Measurements from ENCODE around the gene PRDM11. TPM values are rescaled to one million over a fixed set of nuclear protein-coding genes. Genes with fewer than 3 reads are reported as not detected.

Gene PRDM11
- total RNA-seq = 1 to 10 TPM; 4.5 to 4.8 TPM

GRCh38 chr11:45146072-45147016 is at the start of gene PRDM11:
PRDM11 (plus strand) TSS chr11:45146639; CDS start chr11:45181767, 35,128 bp downstream.
- CTCF ChIA-PET = interaction anchor here (0.9 kb wide), 1 partner anchor 38 kb away, joined by 3 read pairs; no protein-coding TSS in a partner anchor
- POLR2A ChIA-PET = no interaction called here

- POLR2A ChIA-PET = no interaction called here
- CTCF ChIA-PET = interaction anchor here (1.9 to 15.3 kb wide), 2 partner anchors 7 to 161 kb away, joined by 5 to 585 read pairs; no protein-coding TSS in a partner anchor
Measured at GRCh38 chr11:45097721-45098493, 48.5 kb upstream of the PRDM11 start.

DNA sequence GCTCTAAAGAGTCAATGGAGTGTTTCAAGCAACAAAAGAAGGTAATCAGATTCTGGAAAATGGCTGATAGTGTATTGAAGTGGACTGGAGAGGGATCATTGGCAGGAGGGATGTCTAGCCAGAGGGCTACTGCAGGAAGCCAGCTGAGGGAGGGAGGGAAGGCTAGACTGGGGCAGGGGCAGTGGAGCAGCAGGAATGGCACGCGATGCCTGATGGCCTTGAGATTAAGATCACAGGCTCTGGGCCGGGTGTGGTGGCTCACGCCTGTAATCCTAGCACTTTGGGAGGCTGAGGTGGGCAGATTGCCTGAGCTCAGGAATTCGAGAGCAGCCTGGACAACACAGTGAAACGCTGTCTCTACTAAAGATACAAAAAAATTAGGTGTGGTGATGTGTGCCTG is 47.5 kb upstream of the PRDM11 start:
- CTCF ChIA-PET = interaction anchor here (15.3 kb wide), 1 partner anchor 162 kb away, joined by 585 read pairs; no protein-coding TSS in a partner anchor
- POLR2A ChIA-PET = no interaction called here

DNA sequence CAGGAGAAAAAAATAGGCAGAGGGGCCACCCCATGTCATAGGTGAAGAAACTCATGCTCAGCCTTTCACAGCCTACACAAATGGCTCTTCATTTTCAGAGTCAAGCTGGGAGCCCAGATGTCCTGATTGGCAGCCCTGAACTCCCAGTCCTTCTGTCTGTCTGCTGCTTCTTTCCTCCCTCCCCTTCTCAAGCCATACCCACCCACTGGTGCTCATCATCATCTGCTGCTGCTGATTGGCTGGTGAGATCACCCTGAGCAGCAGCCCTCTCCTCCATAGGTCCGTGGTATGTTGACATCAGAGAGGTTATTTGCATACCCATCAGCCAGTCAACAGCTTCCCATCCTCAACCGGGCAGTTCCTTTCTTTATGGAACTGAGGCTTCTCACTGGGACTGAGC is 46.1 kb upstream of the PRDM11 start:
- POLR2A ChIA-PET = no interaction called here
- CTCF ChIA-PET = interaction anchor here (15.3 kb wide), 1 partner anchor 163 kb away, joined by 585 read pairs; no protein-coding TSS in a partner anchor

- CTCF ChIA-PET = interaction anchor here (0.9 to 15.3 kb wide), 10 partner anchors 9 to 180 kb away, joined by 3 to 585 read pairs (median 4); no protein-coding TSS in a partner anchor
- POLR2A ChIA-PET = interaction anchor here (1.6 kb wide), 1 partner anchor 166 kb away, joined by 6 read pairs; no protein-coding TSS in a partner anchor
Measured at GRCh38 chr11:45102361-45102809, 44.1 kb upstream of the PRDM11 start.

GRCh38 chr11:45102810-45103621 is 43.4 kb upstream of the PRDM11 start:
- POLR2A ChIA-PET = interaction anchor here (0.6 to 1.6 kb wide), 2 partner anchors 23 to 167 kb away, joined by 3 to 6 read pairs; no protein-coding TSS in a partner anchor

GRCh38 chr11:45104006-45104789 is 42.2 kb upstream of the PRDM11 start:
- ChIA-PET CTCF (interaction anchor here (0.6 to 15.3 kb wide), 22 partner anchors 7 to 229 kb away, joined by 3 to 585 read pairs (median 4); no protein-coding TSS in a partner anchor), POLR2A (no interaction called here)

More at GRCh38 chr11:45102810-45103621, 43.4 kb upstream of the PRDM11 start:
- CTCF ChIA-PET = interaction anchor here (0.5 to 15.3 kb wide), 15 partner anchors 10 to 745 kb away, joined by 3 to 585 read pairs (median 3); no protein-coding TSS in a partner anchor

DNA sequence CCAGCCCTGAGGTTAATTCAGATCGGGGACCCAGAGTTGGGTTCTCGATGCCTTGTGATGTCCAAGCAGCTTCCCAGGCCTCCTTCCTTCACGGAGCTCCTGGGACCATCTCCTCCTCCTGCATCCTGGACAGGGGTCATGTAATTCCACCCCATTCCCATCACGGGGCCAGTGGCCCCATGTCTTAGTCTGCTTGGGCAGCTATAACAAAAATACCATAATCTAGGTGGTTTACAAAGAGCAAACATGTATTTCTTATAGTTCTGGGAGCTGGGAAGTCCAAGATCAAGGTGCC is 41.7 kb upstream of the PRDM11 start:
- ChIA-PET CTCF (interaction anchor here (0.6 to 15.3 kb wide), 19 partner anchors 8 to 229 kb away, joined by 3 to 585 read pairs (median 3); no protein-coding TSS in a partner anchor), POLR2A (no interaction called here)

- ChIA-PET POLR2A (no interaction called here), CTCF (interaction anchor here (0.7 to 15.3 kb wide), 16 partner anchors 9 to 228 kb away, joined by 3 to 585 read pairs (median 4); no protein-coding TSS in a partner anchor)
Measured at GRCh38 chr11:45105233-45105983, 41.0 kb upstream of the PRDM11 start.

DNA sequence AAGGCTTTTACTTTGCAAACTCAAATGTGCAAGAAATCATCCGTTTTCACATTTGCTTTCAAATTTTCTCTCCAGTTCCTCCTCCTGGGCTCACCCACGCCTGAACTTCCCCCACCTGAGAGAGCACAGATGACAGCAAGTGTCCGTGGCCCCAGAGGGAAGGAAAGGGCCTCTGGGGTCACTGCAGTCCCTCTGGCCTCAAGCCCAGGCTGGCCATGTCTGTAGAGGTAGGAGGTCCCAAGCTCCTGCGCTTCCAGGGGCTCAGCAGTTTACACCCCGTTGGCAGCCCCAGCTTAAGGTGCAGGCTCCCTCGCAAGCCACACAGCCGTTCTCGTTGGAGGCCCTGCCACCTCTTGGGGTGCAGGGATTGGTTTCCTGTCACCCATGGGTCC is 40.5 kb upstream of the PRDM11 start:
- ChIA-PET CTCF (interaction anchor here (0.9 to 15.3 kb wide), 6 partner anchors 97 to 227 kb away, joined by 3 to 585 read pairs (median 4); no protein-coding TSS in a partner anchor), POLR2A (no interaction called here)

GRCh38 chr11:45106440-45106839 is 40.0 kb upstream of the PRDM11 start:
- CTCF ChIA-PET = interaction anchor here (0.9 to 15.3 kb wide), 3 partner anchors 96 to 227 kb away, joined by 4 to 585 read pairs (median 4); no protein-coding TSS in a partner anchor
- POLR2A ChIA-PET = no interaction called here

GRCh38 chr11:45107029-45107428 is 39.4 kb upstream of the PRDM11 start:
- ChIA-PET POLR2A (no interaction called here), CTCF (interaction anchor here (0.9 to 15.3 kb wide), 2 partner anchors 170 to 226 kb away, joined by 4 to 585 read pairs; no protein-coding TSS in a partner anchor)

GRCh38 chr11:45108070-45109064 is 38.1 kb upstream of the PRDM11 start:
- CTCF ChIA-PET = interaction anchor here (1.1 to 15.3 kb wide), 4 partner anchors 39 to 663 kb away, joined by 3 to 585 read pairs (median 3); no protein-coding TSS in a partner anchor
- POLR2A ChIA-PET = no interaction called here

- ChIA-PET POLR2A (no interaction called here), CTCF (interaction anchor here (1.3 to 15.3 kb wide), 5 partner anchors 22 to 224 kb away, joined by 3 to 585 read pairs (median 5); no protein-coding TSS in a partner anchor)
Measured at GRCh38 chr11:45109400-45109799, 37.0 kb upstream of the PRDM11 start.

DNA sequence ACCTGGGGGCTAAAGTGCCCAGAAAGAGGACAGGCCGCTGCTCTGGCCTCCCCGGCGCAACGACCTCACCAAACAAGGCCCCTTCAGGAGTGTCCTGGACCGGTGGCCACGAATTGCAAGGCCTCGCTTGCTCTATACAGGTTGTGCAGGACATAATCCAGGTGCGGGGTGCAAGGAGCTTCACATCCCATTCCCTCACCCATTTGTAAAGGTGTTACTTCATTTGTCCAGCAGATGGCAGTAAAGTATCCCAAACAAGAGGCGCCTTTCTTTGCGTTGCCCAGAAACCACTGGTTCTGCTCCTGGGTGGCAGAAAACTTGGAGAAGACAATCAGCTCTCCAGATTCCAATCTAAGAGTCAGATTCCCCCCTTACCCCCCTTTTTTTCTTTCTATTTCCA is 35.9 kb upstream of the PRDM11 start:
- ChIA-PET CTCF (interaction anchor here (0.6 to 15.3 kb wide), 31 partner anchors 10 to 300 kb away, joined by 3 to 585 read pairs (median 4); no protein-coding TSS in a partner anchor), POLR2A (interaction anchor here (0.5 to 0.6 kb wide), 2 partner anchors 177 to 183 kb away, joined by 4 to 7 read pairs; no protein-coding TSS in a partner anchor)

Measured in activated CD8-positive, alpha-beta memory T cell treated with anti-CD3 and anti-CD28 coated beads for 36 hours (primary cell).